HG03565 (cell line): ENCODE data around the gene MAPK1.
"Not testable (repeated sequence)": the region's sequence is repeated elsewhere in the genome, so short reads cannot be mapped to it uniquely, and the experiment has no call there.

Source experiments
- ATAC-seq: cut with Tn5 transposase; IDR thresholded peaks from one replicate; pipeline ENCODE4 v1.9.1; 2021; ENCODE audit warnings: mild to moderate bottlenecking, moderate library complexity; ENCODE audit not compliant: unreplicated experiment

The MAPK1 gene

DNA sequence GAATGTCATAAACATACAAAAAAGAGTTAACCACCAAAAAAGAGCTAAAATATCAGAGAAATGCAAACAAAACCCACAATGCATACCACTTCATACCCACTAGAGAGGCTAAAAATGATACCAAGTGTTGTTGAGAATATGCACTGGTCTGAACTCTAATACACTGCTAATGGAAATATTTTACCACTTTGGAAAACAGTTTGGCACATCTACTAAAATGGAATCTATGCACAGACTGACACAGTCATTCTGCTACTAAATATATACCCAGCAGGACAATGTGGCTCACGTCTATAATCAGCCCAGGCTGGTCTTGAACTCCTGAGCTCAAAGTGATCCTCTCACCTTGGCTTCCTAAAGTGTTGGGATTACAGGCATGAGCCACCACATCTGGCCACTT is 18.0 kb downstream of the MAPK1 start:
- ATAC-seq: no peak

GRCh38 chr22:21848057-21848456 is 19.4 kb downstream of the MAPK1 start:
- ATAC-seq: not testable (repeated sequence)

DNA sequence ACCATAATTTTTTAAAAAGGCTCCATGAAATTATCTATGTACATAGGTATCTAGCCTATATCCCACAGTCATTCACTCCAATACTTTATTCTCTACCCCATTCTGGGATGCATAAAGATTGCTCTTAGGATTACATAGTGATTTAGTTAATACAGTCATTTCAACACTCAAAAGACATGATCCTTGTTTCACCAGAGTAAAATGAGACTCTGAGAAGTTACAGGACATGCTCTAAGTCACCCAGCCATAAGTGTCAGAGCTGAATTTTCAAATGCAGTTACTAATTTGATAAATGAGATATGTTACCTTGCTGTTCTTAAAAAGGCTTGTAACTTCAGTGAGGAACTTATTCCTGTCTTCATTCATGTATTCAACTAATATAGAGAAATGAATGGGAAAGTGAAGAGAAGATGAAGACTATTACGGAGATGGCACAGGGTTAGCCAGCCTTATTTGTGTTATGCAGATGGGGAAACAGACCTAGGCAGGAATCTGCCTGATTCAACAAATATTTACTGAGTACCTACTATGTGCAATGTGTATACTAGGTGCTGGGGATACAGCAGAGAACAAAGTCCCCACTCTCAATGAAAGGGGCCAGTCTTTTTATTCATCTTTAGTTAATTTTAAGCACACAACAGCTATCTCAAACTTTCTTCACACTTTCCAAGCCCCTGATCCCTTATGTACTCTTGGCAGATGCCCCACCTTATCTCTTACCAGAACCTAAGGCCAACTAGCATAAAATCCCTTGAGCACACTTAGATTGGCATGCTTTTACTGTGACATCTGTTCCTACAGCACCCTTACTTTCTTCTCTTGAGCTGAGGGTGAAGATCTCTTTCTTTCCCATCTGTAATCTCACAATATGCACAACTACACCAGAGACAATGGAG is 21.6 kb downstream of the MAPK1 start:
- ATAC-seq: no peak

DNA sequence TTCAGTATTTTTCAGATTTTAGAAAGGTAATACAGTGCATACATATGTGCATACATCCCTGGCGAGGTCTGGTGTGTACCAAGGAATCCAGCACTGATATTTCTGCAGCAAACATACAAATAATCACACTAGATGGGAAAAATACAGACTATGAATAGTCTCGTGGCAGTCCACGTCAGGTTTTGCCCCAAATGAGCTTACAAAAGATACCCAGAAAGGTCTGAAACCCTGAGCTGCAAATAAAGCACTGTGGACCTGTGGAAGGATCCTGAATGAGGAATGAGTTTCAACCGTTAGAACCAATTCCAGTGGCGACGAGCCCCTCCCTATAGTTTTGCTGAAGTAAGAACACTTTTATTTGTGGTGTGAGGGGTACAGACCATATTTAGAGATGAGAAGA is 24.5 kb downstream of the MAPK1 start:
- no peak for ATAC-seq

DNA sequence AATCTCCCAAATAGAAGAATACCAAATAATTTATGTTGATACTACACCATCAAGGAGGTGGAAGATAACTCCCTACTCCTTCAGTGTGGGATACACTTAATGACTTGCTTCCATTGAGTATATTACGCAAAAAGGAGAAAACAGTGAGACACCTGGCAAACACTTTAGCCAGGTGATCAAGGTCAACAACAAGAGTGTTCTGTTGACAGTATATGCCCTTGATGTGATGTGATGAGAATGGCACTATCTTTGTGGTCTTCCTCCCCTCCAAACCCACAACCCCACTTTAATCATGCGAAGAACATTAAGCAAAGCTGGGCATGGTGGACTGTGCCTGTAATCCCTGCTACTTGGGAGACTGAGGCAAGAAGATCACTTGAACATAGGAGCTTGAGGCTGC is 26.0 kb downstream of the MAPK1 start:
- no peak for ATAC-seq

GRCh38 chr22:21840236-21840823 is 27.1 kb downstream of the MAPK1 start:
- ATAC-seq: no peak

DNA sequence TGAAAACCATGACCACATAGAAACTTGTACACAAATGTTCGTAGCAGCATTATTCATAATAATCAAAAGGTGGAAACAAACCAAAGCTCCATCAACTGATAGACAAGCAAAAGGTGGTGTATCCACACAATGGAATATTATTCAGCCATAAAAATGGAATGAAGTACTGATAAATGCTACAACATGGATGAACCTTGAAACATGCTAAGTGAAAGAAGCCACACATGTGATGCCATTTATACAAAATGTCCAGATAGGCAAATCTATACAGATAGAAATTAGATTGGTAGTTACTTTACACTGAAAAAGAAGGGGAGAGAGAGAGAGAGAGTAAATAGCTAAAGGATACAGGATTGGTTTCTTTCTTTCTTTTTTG is 27.7 kb downstream of the MAPK1 start:
- no peak for ATAC-seq

DNA sequence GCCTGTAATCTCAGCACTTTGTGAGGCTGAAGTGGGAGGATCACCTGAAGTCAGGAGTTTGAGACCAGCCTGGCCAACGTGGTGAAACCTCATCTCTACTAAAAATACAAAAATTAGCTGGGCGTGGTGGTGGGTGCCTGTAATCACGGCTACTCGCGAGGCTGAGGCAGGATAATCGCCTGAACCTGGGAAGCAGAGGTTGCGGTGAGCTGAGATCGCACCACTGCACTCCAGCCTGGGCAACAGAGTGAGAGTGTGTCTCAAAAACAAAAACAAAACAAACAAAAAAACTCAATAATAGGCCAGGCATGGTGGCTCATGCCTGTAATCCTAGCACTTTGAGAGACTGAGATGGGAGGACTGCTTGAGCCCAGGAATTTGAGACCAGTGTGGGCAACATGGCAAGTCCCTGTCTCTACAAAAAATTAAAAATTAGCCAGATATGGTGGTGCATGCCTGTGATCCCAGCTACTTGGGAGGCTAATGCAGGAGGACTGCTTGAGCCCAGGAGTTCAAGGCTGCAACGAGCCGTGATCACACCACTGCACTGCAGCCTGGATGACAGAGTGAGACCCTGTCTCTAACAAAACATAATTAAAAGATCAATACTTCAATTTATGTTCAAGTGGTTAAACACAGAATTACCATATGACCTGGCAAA is 28.2 kb downstream of the MAPK1 start:
- not testable (repeated sequence) for ATAC-seq

GRCh38 chr22:21837248-21837979 is 30.0 kb downstream of the MAPK1 start:
- ATAC-seq: no peak

DNA sequence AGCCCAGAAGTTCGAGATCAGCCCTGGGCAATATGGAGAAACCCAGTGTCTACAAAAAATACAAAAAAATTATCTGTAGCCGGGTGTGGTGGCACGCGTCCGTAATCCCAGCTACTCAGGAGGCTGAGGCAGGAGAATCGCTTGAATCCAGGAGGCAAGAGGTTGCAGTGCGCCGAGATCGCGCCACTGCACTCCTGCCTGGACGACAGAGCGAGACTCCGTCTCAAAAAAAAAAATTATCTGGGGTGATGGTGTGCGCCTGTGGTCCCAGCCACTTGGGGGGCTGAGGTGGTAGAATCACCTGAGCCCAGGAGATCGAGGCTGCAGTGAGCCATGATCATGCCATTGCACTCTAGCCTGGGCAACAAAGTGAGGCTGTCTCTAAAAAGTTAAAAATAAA is 31.0 kb downstream of the MAPK1 start:
- not testable (repeated sequence) for ATAC-seq

DNA sequence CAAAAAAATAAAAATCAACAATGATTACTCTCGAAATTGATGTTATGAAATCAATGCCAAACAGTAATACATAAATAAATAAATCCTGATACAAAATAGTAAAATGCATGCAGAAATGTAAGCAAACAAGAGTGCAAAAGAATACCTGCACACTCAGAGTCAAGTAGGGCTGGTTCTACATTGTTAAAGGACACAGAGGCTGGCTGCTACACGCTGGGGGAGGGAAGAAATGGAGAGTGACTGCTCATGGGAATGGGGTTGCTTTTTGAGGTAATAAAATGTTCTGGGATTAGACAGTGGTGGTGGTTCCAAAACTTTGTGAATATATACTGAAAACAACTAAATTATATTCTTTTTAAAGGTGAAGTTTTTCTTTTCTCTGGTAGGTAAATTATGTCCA is 32.1 kb downstream of the MAPK1 start:
- ATAC-seq: no peak

GRCh38 chr22:21834869-21835268 is 32.6 kb downstream of the MAPK1 start:
- no peak for ATAC-seq

DNA sequence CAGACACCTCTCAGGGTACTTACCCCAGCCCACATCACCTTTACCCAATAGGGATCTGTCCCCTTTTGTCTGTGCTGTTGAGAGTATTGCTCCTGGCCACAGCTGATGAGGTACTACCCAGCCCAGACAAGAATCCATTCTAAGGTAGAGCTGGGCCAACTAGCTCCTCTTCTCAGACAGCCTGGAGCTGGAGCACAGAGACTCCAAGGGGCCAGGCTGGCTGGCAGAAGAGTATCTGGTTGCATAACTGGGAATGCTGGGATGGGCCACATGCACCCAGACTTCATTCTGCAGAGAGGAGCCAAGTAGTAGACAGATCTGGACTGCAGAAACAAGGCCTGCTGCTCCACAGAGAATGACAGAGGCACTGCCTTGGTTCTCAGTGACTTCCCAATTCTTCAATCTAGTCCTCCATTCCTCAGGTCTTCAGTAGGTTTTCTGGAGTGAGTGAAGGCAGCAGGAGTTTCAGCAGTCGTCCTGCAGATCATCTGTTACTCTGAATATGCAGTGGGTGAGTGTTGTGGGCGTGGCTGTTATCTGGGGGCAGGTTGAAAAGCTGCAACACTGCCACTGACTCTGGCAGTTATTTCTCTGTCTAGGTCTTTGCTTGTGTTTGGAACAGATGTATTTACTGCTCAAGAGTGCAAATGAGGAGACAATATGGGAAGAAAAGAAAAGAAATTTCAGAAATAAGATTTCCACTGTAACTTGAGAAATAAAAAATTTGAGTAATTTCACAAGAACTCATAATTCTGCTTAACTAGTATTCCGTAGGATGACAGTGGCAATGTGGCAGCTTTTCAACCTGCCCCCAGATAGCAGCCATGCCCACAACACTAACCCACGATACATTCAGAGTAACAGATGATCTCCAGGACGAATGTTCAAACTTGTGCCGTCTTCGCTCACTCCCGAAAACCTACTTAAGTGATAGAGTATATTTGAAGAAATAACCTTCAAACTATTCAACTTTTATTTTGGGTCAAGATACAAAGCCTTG is 34.9 kb downstream of the MAPK1 start:
- ATAC-seq: no peak

GRCh38 chr22:21829523-21829922 is 37.9 kb downstream of the MAPK1 start:
- no peak for ATAC-seq

GRCh38 chr22:21828268-21828638 is 39.2 kb downstream of the MAPK1 start:
- no peak for ATAC-seq

GRCh38 chr22:21827628-21828267 is 39.7 kb downstream of the MAPK1 start:
- no peak for ATAC-seq

- no peak for ATAC-seq
Observed at GRCh38 chr22:21826204-21826603, 41.2 kb downstream of the MAPK1 start.

DNA sequence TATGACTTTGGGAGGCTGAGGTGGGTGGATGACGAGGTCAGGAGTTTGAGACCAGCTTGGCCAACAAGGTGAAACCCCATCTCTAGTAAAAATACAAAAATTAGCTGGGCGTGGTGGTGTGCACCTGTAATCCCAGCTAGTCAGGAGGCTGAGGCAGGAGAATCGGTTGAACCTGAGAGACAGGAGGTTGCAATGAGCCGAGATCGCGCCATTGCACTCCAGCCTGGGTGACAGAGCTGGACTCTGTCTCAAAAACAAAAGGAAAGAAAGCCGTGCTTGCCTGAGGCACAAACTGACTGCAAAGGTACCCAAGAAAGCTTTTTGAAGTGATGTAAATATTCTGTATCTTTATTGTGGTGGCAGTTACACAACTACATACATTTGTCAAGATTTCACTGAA is 42.5 kb downstream of the MAPK1 start:
- not testable (repeated sequence) for ATAC-seq

- no peak for ATAC-seq
Observed at GRCh38 chr22:21824445-21824912, 43.0 kb downstream of the MAPK1 start.
